ENCODE data around the gene KIAA0232.

Gene KIAA0232

GRCh38 chr4:6916587-6917460, 134.3 kb downstream of the KIAA0232 start:
- no peak for DNase-seq (ENCODE audit: low read depth)

GRCh38 chr4:6917461-6918271, 135.1 kb downstream of the KIAA0232 start:
- no peak for DNase-seq (ENCODE audit: low read depth)

- no peak for DNase-seq (ENCODE audit: low read depth)
Measured at GRCh38 chr4:6918338-6918737, 135.8 kb downstream of the KIAA0232 start.

GRCh38 chr4:6920171-6920570, 137.6 kb downstream of the KIAA0232 start:
- DNase-seq (ENCODE audit: low read depth): no peak

GRCh38 chr4:6923507-6923906, 141.0 kb downstream of the KIAA0232 start:
- no peak for DNase-seq (ENCODE audit: low read depth)

- no peak for DNase-seq (ENCODE audit: low read depth)
Measured at GRCh38 chr4:6924361-6924779, 141.8 kb downstream of the KIAA0232 start.

- DNase-seq (ENCODE audit: low read depth): no peak
Measured at GRCh38 chr4:6925357-6925836, 142.9 kb downstream of the KIAA0232 start.

- DNase-seq (ENCODE audit: low read depth): no peak
Measured at GRCh38 chr4:6926081-6926480, 143.6 kb downstream of the KIAA0232 start.

- no peak for DNase-seq (ENCODE audit: low read depth)
Measured at GRCh38 chr4:6926681-6927478, 144.4 kb downstream of the KIAA0232 start.

- DNase-seq (ENCODE audit: low read depth): no peak
Measured at GRCh38 chr4:6928081-6928480, 145.6 kb downstream of the KIAA0232 start.

- no peak for DNase-seq (ENCODE audit: low read depth)
Measured at GRCh38 chr4:6929339-6929811, 146.8 kb downstream of the KIAA0232 start.

GRCh38 chr4:6929812-6930464, 147.4 kb downstream of the KIAA0232 start:
- DNase-seq (ENCODE audit: low read depth): no peak

- DNase-seq (ENCODE audit: low read depth): no peak
Measured at GRCh38 chr4:6932475-6932874, 149.9 kb downstream of the KIAA0232 start.

GRCh38 chr4:6932918-6933317, 150.4 kb downstream of the KIAA0232 start:
- no peak for DNase-seq (ENCODE audit: low read depth)

All from HS-27A (cell line).